ENCODE data around the gene ZNF512. TPM values are rescaled to one million over a fixed set of nuclear protein-coding genes. Genes with fewer than 3 reads are reported as not detected.

Gene ZNF512
- total and polyA plus RNA-seq, 9 donors: 28.8 to 79.7 (median 53.4) TPM

DNA sequence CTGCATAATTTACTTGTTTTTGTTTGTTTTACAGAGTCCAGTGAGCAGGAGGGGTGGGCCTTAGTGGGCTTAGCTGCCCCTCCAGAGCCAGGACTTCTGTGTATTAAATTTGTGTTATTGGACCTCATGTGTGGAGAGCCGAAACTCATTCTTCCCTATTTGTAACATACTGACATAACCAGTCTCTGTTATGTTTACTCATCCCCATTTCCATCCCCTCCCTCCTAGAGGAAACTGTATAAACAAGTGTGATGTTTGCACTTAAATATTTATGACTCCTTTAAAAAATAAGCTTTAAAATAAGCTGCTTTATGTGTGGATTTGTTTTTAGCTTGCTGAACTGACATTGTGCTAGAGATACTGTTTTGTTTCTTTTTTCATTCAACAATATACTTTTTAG is 13.8 kb downstream of the ZNF512 start:
- no peaks in the 10 kb centered on the region for H3K4me1 ChIP-seq (ENCODE audit: insufficient read depth)
- no peak overlapping the region for H3K27ac ChIP-seq
- WGBS, 3 donors: 89 to 99% (median 94%) methylated on average over 1 of the region's 1 CpG
- TF ChIP-seq, protein P1, sequence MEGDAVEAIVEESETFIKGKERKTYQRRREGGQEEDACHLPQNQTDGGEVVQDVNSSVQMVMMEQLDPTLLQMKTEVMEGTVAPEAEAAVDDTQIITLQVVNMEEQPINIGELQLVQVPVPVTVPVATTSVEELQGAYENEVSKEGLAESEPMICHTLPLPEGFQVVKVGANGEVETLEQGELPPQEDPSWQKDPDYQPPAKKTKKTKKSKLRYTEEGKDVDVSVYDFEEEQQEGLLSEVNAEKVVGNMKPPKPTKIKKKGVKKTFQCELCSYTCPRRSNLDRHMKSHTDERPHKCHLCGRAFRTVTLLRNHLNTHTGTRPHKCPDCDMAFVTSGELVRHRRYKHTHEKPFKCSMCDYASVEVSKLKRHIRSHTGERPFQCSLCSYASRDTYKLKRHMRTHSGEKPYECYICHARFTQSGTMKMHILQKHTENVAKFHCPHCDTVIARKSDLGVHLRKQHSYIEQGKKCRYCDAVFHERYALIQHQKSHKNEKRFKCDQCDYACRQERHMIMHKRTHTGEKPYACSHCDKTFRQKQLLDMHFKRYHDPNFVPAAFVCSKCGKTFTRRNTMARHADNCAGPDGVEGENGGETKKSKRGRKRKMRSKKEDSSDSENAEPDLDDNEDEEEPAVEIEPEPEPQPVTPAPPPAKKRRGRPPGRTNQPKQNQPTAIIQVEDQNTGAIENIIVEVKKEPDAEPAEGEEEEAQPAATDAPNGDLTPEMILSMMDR (IDR thresholded peaks at IDR 0.05): no peak
- no peak for TF ChIP-seq POLR2A (IDR thresholded peaks at IDR 0.05)
- TF ChIP-seq EP300 (IDR thresholded peaks at IDR 0.05): no peak
- H3K36me3 ChIP-seq: no peaks in the 10 kb centered on the region
- intact Hi-C loops (cut with DNase I): no loop called here
- H3K9me3 ChIP-seq: peaks cover 0 to 3% of the 10 kb centered on the region in 2 donors
- H3K4me3 ChIP-seq: no peak overlapping the region
- H3K27me3 ChIP-seq: no peaks in the 10 kb centered on the region
- no peak for DNase-seq

DNA sequence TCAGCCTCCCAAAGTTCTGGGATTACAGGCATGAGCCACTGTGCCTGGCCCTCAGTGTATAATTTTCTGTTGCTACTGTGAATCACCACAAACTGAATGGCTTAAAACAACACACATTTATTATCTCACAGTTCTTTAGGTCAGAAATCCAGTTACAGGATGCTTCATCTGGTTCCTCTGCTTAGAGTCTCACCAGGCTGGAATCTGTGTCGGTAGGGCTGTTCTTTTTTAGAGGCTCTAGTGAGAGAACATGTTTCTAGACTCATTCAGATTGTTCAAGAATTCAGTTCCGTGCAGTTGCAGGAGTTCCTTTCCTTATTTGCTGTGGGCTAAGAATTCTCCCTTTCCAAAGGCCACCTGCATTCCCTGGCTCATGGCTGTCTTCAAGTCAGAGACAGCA is 23.8 kb downstream of the ZNF512 start:
- no peak for DNase-seq
- 78 to 88% (median 78%) methylated on average over 2 of the region's 2 CpGs for WGBS, 3 donors
- intact Hi-C loops (cut with DNase I): no loop called here

DNA sequence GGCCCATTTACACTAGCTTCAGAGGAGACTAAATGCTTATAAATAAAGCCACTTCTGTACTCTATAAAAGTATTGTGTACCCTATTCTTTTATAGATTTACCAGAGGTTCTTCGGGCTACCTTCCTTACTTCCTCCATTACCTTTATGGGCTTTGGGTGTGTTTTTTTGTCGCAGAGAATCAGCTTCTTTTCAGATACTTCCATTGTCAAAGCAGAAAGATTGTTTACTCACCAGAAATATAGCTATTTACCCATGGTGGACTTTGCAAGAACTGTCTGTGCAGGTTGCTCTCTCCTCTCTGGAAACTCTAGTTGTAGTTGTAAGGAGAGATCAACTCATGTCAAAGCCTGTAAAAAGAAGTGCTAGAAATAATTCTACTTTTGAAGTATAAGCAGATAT is 31.1 kb downstream of the ZNF512 start:
- Histone ChIP-seq H3K9me3 (no peaks in the 10 kb centered on the region), H3K27ac (no peak overlapping the region), H3K4me3 (no peak overlapping the region), H3K36me3 (no peaks in the 10 kb centered on the region), H3K27me3 (no peaks in the 10 kb centered on the region), H3K4me1 (ENCODE audit: insufficient read depth) (no peaks in the 10 kb centered on the region)
- intact Hi-C loops (cut with DNase I): no loop called here
- TF ChIP-seq EP300 (IDR thresholded peaks at IDR 0.05) (no peak), POLR2A (IDR thresholded peaks at IDR 0.05) (no peak)
- TF ChIP-seq, protein P1 (IDR thresholded peaks at IDR 0.05): no peak
- 94 to 99% (median 98%) methylated on average over 2 of the region's 2 CpGs for WGBS, 3 donors
- DNase-seq: no peak

More for the DNA sequence above, 23.8 kb downstream of the ZNF512 start:
- TF ChIP-seq EP300 (IDR thresholded peaks at IDR 0.05): no peak
- no peak for TF ChIP-seq POLR2A (IDR thresholded peaks at IDR 0.05)
- TF ChIP-seq, protein P1 (IDR thresholded peaks at IDR 0.05): no peak
- Histone ChIP-seq H3K27me3 (no peaks in the 10 kb centered on the region), H3K4me1 (ENCODE audit: insufficient read depth) (no peaks in the 10 kb centered on the region), H3K4me3 (no peak overlapping the region), H3K9me3 (no peaks in the 10 kb centered on the region), H3K36me3 (no peaks in the 10 kb centered on the region), H3K27ac (no peak overlapping the region)

GRCh38 chr2:27615316-27615715 is 32.5 kb downstream of the ZNF512 start:
- no peak for DNase-seq
- no peaks in the 10 kb centered on the region for H3K36me3 ChIP-seq
- H3K27me3 ChIP-seq: no peaks in the 10 kb centered on the region
- intact Hi-C loops (cut with DNase I): no loop called here
- no peaks in the 10 kb centered on the region for H3K9me3 ChIP-seq
- no peak overlapping the region for H3K4me3 ChIP-seq
- no peaks in the 10 kb centered on the region for H3K4me1 ChIP-seq (ENCODE audit: insufficient read depth)
- TF ChIP-seq, protein P1 (IDR thresholded peaks at IDR 0.05): no peak
- no peak for TF ChIP-seq POLR2A (IDR thresholded peaks at IDR 0.05)
- no peak overlapping the region for H3K27ac ChIP-seq
- 97 to 98% (median 98%) methylated on average over 3 of the region's 3 CpGs for WGBS, 3 donors

DNA sequence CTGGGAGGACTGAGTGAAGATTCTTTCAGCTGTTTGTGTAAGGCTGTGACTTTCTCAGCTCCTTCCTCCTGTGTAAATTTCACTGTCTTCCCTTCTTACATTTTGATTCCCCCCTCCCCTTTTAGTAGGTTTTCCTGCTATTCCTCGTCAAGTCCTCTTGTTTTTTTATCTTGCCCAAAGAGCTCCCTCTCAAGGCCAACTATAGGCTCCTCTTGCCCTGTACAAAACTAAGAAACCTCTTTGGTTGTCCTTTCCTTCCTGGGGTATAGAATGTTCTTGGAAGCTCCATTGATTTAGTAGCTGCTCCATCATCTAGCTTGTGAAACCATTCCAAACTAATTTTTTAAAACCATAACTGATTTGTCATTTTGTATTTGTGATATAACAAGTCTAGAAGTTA is 38.7 kb downstream of the ZNF512 start:
- no peak overlapping the region for H3K27ac ChIP-seq
- intact Hi-C loops (cut with DNase I): no loop called here
- WGBS, 3 donors: 64 to 69% (median 68%) methylated on average over 1 of the region's 1 CpG
- no peak for DNase-seq
- TF ChIP-seq, protein P1 (IDR thresholded peaks at IDR 0.05): no peak
- TF ChIP-seq EP300 (IDR thresholded peaks at IDR 0.05) (no peak), POLR2A (IDR thresholded peaks at IDR 0.05) (no peak)
- H3K36me3 ChIP-seq: no peaks in the 10 kb centered on the region
- H3K27me3 ChIP-seq: no peaks in the 10 kb centered on the region
- H3K9me3 ChIP-seq: no peaks in the 10 kb centered on the region
- no peaks in the 10 kb centered on the region for H3K4me1 ChIP-seq (ENCODE audit: insufficient read depth)
- no peak overlapping the region for H3K4me3 ChIP-seq
